Measurements from ENCODE around the gene ZNF264. TPM values are rescaled to one million over a fixed set of nuclear protein-coding genes. Genes with fewer than 3 reads are reported as not detected.

The ZNF264 gene
- total and polyA plus RNA-seq, 2 of the 8 experiments (the other 6 are each of a cell fraction or from before 2014, with no cell fraction given) = 3.6 to 20.0 TPM

- no peak for FAIRE-seq
- Histone ChIP-seq H3K23ac (ENCODE audit: insufficient read length) (no peak overlapping the region), H3K4me1 (replicated peaks in 1 of 4; ENCODE audit: control insufficient read depth in 3 of 4, insufficient read depth in 4 of 4, low read length in 3 of 4) (peaks cover 0 to 3% (median 0%) of the 10 kb centered on the region in 4 experiments; a peak in 1 of 7 replicates), H3K79me1 (ENCODE audit: low read depth, low read length) (no peaks in the 10 kb centered on the region), H3K9me3 (ENCODE audit: insufficient read depth in 2 of 2, low read depth in 1 of 2, low read length in 1 of 2) (peaks cover 3 to 28% of the 10 kb centered on the region in 2 experiments), H3K36me3 (ENCODE audit: control insufficient read depth in 2 of 4, insufficient read depth in 4 of 4, low read length in 3 of 4) (no peaks in the 10 kb centered on the region), H3K18ac (ENCODE audit: extremely low read depth, low read length) (no peak overlapping the region), H4K8ac (ENCODE audit: extremely low read depth, insufficient read depth, low read length) (no peak overlapping the region), H3K56ac (replicated peaks; ENCODE audit: insufficient read length, low read depth, low read length) (no peak overlapping the region), H2AFZ (ENCODE audit: low read length) (peak overlapping the region; percentile 98), H3K27me3 (replicated peaks in 1 of 4; ENCODE audit: control insufficient read depth in 3 of 4, extremely low read depth in 1 of 4, insufficient read depth in 3 of 4, low read length in 3 of 4) (0 out of 7 replicates have a peak, but pooled peaks cover 0 to 2% (median 0%) of the 10 kb centered on the region in 4 experiments), H4K91ac (replicated peaks; ENCODE audit: insufficient read length, low read length) (no peak overlapping the region), H3K79me2 (ENCODE audit: control insufficient read depth in 1 of 2, insufficient read depth in 2 of 2, low read length in 2 of 2) (no peaks in the 10 kb centered on the region), H2BK5ac (ENCODE audit: low read depth, low read length) (no peak overlapping the region), H2BK120ac (replicated peaks; ENCODE audit: low read depth, low read length) (no peak overlapping the region), H4K5ac (ENCODE audit: insufficient read length, low read depth, low read length) (no peak overlapping the region), H3K9ac (replicated peaks in 1 of 4; ENCODE audit: extremely low read depth in 1 of 4, low read depth in 3 of 4, low read length in 3 of 4) (0 out of 7 replicates have a peak overlapping the region, but pooled peaks of 1 of the 4 experiments have one; percentile 31), H2BK12ac (ENCODE audit: low read depth, low read length) (no peak overlapping the region), H2AK5ac (ENCODE audit: low read depth, low read length) (no peak overlapping the region), H3K4ac (replicated peaks; ENCODE audit: insufficient read length, low read depth, low read length) (no peak overlapping the region), H3K27ac (ENCODE audit: low read depth, low read length) (no peak overlapping the region), H3K14ac (ENCODE audit: insufficient read length) (no peak overlapping the region), H2BK20ac (ENCODE audit: low read length) (no peak overlapping the region), H3K4me2 (ENCODE audit: insufficient read depth in 1 of 2, low read depth in 2 of 2, low read length in 2 of 2) (peak overlapping the region; percentile 67 to 71), H2BK15ac (ENCODE audit: low read length) (no peak overlapping the region), H3K4me3 (ENCODE audit: extremely low read depth in 1 of 4, insufficient read depth in 2 of 4, low read depth in 3 of 4, low read length in 4 of 4) (peak overlapping the region; percentile 71 to 97 (median 78)), H4K20me1 (replicated peaks in 1 of 2; ENCODE audit: control insufficient read depth in 1 of 2, insufficient read depth in 2 of 2, low read length in 2 of 2) (no peaks in the 10 kb centered on the region), H3K23me2 (ENCODE audit: low read depth, low read length) (no peaks in the 10 kb centered on the region; the same call in 1 of the 2 replicates)
- no peak for TF ChIP-seq SP1 (IDR thresholded peaks at IDR 0.05; ENCODE audit: low read depth, low read length)
- TF ChIP-seq KDM4A (IDR thresholded peaks at IDR 0.05; ENCODE audit: low read depth, low read length, severe bottlenecking) = peak; percentile 81
- ChIA-PET POLR2A (ENCODE audit: partially characterized antibody) (interaction anchor here (1.2 to 2.4 kb wide), 3 partner anchors 20 to 108 kb away, joined by 3 to 12 read pairs (median 3); partner anchors contain the start of genes ZNF264, ZNF460 and ZNF805), CTCF (ENCODE audit: partially characterized antibody) (interaction anchor here (0.6 to 0.9 kb wide), 2 partner anchors 73 to 822 kb away, joined by 3 read pairs; no protein-coding TSS in a partner anchor)
- DNase-seq (ENCODE audit: low read depth in 1 of 2, low spot score in 2 of 2) = peak; percentile 15 to 42
- 2% methylated on average over 12 of the region's 42 CpGs; no CpG with 5 or more reads in 1 of the 2 experiments for WGBS, 2 experiments (ENCODE audit: extremely low coverage in 1 of 2, insufficient coverage in 1 of 2, insufficient read length in 1 of 2, insufficient replicate concordance in 2 of 2, low coverage in 1 of 2, low lambda C conversion rate in 2 of 2, missing lambda C conversion rate in 1 of 2)
These were observed 19.7 kb upstream of the ZNF264 start for GRCh38 chr19:57171551-57172081.

Measured in H1 (cell line).